ENCODE data around the gene KRT74. TPM values are rescaled to one million over a fixed set of nuclear protein-coding genes. Genes with fewer than 3 reads are reported as not detected.
A peak's percentile ranks its signal among the peaks of the same experiment; 100 is the strongest.

Gene KRT74
- total and polyA plus RNA-seq, 2 of the 8 experiments (the other 6 are each of a cell fraction or from before 2014, with no cell fraction given): not detected

- Histone ChIP-seq H3K56ac (replicated peaks; ENCODE audit: insufficient read length, low read depth, low read length) (no peak within 1 kb of the TSS), H3K27me3 (replicated peaks in 1 of 4; ENCODE audit: control insufficient read depth in 3 of 4, extremely low read depth in 1 of 4, insufficient read depth in 3 of 4, low read length in 3 of 4) (peaks cover 0 to 6% (median under 1%) of the 10 kb centered on the region in 4 experiments; a peak in 5 of 7 replicates), H2BK15ac (ENCODE audit: low read length) (no peak within 1 kb of the TSS), H2AFZ (ENCODE audit: low read length) (peak within 1 kb of the TSS; percentile 12; the same call in 1 of the 2 replicates), H3K4me2 (ENCODE audit: insufficient read depth in 1 of 2, low read depth in 2 of 2, low read length in 2 of 2) (peak within 1 kb of the TSS; percentile 35 to 38; a peak in 2 of 4 replicates), H2BK20ac (ENCODE audit: low read length) (no peak within 1 kb of the TSS), H3K79me1 (ENCODE audit: low read depth, low read length) (no peaks in the 10 kb centered on the region), H4K20me1 (replicated peaks in 1 of 2; ENCODE audit: control insufficient read depth in 1 of 2, insufficient read depth in 2 of 2, low read length in 2 of 2) (no peaks in the 10 kb centered on the region), H3K23me2 (ENCODE audit: low read depth, low read length) (no peaks in the 10 kb centered on the region; the same call in 1 of the 2 replicates), H4K5ac (ENCODE audit: insufficient read length, low read depth, low read length) (no peak within 1 kb of the TSS), H3K9me3 (ENCODE audit: insufficient read depth in 2 of 2, low read depth in 1 of 2, low read length in 1 of 2) (no peaks in the 10 kb centered on the region; a peak in 2 of 4 replicates), H3K4me3 (ENCODE audit: extremely low read depth in 1 of 4, insufficient read depth in 2 of 4, low read depth in 3 of 4, low read length in 4 of 4) (peak within 1 kb of the TSS in 1 of 4 experiments; percentile 36; a peak in 3 of 8 replicates), H3K14ac (ENCODE audit: insufficient read length) (no peak within 1 kb of the TSS), H2BK120ac (replicated peaks; ENCODE audit: low read depth, low read length) (no peak within 1 kb of the TSS), H3K4ac (replicated peaks; ENCODE audit: insufficient read length, low read depth, low read length) (no peak within 1 kb of the TSS), H4K91ac (replicated peaks; ENCODE audit: insufficient read length, low read length) (no peak within 1 kb of the TSS), H3K18ac (ENCODE audit: extremely low read depth, low read length) (no peak within 1 kb of the TSS), H3K79me2 (ENCODE audit: control insufficient read depth in 1 of 2, insufficient read depth in 2 of 2, low read length in 2 of 2) (no peaks in the 10 kb centered on the region), H2AK5ac (ENCODE audit: low read depth, low read length) (no peak within 1 kb of the TSS), H3K9ac (replicated peaks in 1 of 4; ENCODE audit: extremely low read depth in 1 of 4, low read depth in 3 of 4, low read length in 3 of 4) (no peak within 1 kb of the TSS), H3K27ac (ENCODE audit: low read depth, low read length) (no peak within 1 kb of the TSS), H4K8ac (ENCODE audit: extremely low read depth, insufficient read depth, low read length) (no peak within 1 kb of the TSS), H3K36me3 (ENCODE audit: control insufficient read depth in 2 of 4, insufficient read depth in 4 of 4, low read length in 3 of 4) (no peaks in the 10 kb centered on the region), H3K4me1 (replicated peaks in 1 of 4; ENCODE audit: control insufficient read depth in 3 of 4, insufficient read depth in 4 of 4, low read length in 3 of 4) (no peaks in the 10 kb centered on the region), H2BK5ac (ENCODE audit: low read depth, low read length) (no peak within 1 kb of the TSS), H2BK12ac (ENCODE audit: low read depth, low read length) (no peak within 1 kb of the TSS), H3K23ac (ENCODE audit: insufficient read length) (no peak within 1 kb of the TSS)
- 75% methylated on average over 24 of the region's 48 CpGs; no CpG with 5 or more reads in 1 of the 2 experiments for WGBS, 2 experiments (ENCODE audit: extremely low coverage in 1 of 2, insufficient coverage in 1 of 2, insufficient read length in 1 of 2, insufficient replicate concordance in 2 of 2, low coverage in 1 of 2, low lambda C conversion rate in 2 of 2, missing lambda C conversion rate in 1 of 2)
- peak in 1 of 2 experiments; percentile 47 for DNase-seq (ENCODE audit: low read depth in 1 of 2, low spot score in 2 of 2)
- no peak for FAIRE-seq
- POLR2A ChIA-PET (ENCODE audit: partially characterized antibody): no interaction called here
- CTCF ChIA-PET (ENCODE audit: partially characterized antibody): interaction anchor here (0.6 to 1.9 kb wide), 6 partner anchors 10 to 264 kb away, joined by 3 to 5 read pairs (median 3); no protein-coding TSS in a partner anchor
- TF ChIP-seq CEBPB (IDR thresholded peaks at IDR 0.05; ENCODE audit: low read depth, low read length): no peak
- peak; percentile 25 for TF ChIP-seq KDM4A (IDR thresholded peaks at IDR 0.05; ENCODE audit: low read depth, low read length, severe bottlenecking)
- 0 out of 2 replicates have a peak, but pooled peaks have one; percentile 34 for TF ChIP-seq SUZ12 (IDR thresholded peaks at IDR 0.05; ENCODE audit: low read length)
These were observed 27.4 kb upstream of the KRT74 start, which contains the start of gene KRT72 for GRCh38 chr12:52600941-52601481. KRT72 (minus strand) TSS chr12:52601463; CDS start chr12:52601452, 11 bp downstream.
